GM10266 (cell line): ENCODE results near the gene IGF2.

Experiments
- DNase-seq: peaks from one replicate; pipeline ENCODE4 v3.0.0; 2012; ENCODE audit errors: extremely low spot score
- CTCF ChIP-seq: IDR thresholded peaks from 2 replicates; pipeline ENCODE4 v1.5.1; 2012; ENCODE audit warnings: mild to moderate bottlenecking, low read depth; ENCODE audit not compliant: control insufficient read depth, insufficient read depth; ENCODE audit errors: missing control alignments

The IGF2 gene

GRCh38 chr11:2101171-2101675 lies 38.0 kb downstream of the IGF2 start:
- no peak for DNase-seq
- no peak for TF ChIP-seq CTCF

GRCh38 chr11:2100361-2101170 lies 38.6 kb downstream of the IGF2 start:
- DNase-seq = no peak

GRCh38 chr11:2099516-2100349 lies 39.5 kb downstream of the IGF2 start:
- DNase-seq = no peak
- no peak for TF ChIP-seq CTCF

More at GRCh38 chr11:2100361-2101170, 38.6 kb downstream of the IGF2 start:
- TF ChIP-seq CTCF = no peak

GRCh38 chr11:2098691-2099515 lies 40.3 kb downstream of the IGF2 start:
- DNase-seq = no peak
- no peak for TF ChIP-seq CTCF

- DNase-seq = no peak
- no peak for TF ChIP-seq CTCF
Measured at GRCh38 chr11:2097998-2098690, 41.0 kb downstream of the IGF2 start.

GRCh38 chr11:2097356-2097997 lies 41.7 kb downstream of the IGF2 start:
- no peak for DNase-seq
- TF ChIP-seq CTCF = no peak
